HPDE6-E6E7 (cell line): ENCODE results near the gene CACNA1C.

Experiments used
- DNase-seq: peaks from one replicate; pipeline ENCODE4 v3.0.0; 2011; ENCODE audit warnings: missing footprints; ENCODE audit errors: extremely low spot score

CACNA1C gene

GRCh38 chr12:2297658-2298057 is 244.9 kb downstream of the CACNA1C start:
- no peak for DNase-seq

- DNase-seq = no peak
Measured at GRCh38 chr12:2298556-2299200, 245.9 kb downstream of the CACNA1C start.

DNA sequence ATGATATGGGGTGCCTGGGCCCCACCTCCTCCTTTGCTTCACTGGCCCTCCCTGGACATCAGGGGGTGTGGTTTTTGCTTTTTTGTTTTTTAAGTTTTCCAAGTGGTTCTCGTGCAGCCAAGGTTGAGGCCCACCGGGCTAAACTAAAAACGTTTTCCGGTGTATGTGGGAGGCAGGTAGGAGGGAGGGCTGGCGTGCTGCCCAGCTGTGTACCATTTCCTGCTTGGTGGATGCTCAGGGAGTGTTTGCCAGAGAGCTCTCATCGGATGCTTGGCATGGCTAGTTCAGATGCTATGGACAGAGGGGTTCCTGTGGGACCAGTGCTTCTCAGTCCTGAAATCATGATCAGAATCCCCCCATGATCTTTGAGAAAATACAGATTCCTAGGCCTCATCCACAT is 246.4 kb downstream of the CACNA1C start:
- DNase-seq = no peak

- DNase-seq = no peak
Measured at GRCh38 chr12:2300168-2300567, 247.4 kb downstream of the CACNA1C start.

DNA sequence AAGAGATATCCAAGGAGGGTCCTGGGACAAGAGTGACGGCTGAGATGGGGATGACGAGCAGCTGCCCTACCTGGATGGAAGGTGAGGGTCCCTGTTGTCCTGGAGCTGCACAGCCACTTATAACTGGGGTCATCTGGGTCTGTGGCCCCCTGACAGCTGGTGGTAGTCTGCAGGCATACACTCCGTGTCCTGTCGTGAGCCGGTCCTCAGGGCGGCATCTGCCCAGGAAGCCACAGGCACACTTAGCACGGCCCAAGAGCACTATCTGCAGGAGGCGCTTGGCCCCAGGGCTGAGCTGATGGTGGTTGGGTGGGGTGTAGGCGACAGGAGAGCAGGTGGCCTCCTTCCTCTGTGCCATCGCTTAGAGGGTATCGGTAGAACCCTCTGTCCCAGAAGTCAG is 248.1 kb downstream of the CACNA1C start:
- DNase-seq = no peak

DNA sequence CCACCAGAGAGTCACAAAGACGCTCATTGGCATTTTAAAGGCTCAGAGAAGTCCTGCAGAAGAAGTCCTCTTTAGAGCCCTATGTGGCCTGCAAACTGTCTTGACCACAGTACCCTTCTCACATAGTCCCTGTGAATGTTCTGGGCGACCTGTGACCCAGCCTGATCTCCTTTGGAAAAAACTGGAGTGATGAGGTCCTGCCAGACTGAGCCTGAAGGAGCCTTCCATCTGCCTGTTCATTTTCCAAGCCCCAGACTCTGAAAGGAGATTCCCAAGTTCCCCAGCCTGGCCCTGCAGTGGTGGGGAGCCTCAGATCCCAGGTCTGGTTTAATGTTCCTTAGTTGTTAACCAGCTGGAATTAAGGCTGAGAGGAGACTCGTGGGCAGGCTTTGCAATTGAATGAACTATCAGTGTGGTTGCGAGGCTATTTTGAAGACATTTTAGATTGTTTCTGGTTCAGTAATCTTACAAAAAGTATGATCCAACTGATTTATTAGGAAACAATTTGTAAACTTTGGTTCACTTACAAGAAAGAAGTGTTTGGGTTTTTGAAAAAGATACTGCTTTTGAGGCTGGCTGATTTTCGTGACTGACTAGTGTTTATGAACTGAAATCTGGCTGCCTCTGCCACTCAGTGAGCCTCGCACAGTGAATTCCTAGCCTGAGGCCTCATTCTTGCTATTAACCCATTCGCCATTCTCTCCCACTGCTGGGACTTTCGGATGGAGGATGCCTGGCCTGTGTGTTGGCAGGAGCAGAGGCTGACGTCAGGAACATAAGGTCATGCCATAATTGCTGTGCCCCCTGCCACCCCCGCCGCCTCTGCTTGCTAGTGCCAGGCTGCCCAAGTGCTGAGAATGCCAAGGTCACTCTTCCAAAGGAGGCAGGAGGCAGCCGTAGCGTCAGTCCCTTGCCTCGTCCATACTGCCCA is 249.0 kb downstream of the CACNA1C start:
- DNase-seq = no peak

GRCh38 chr12:2302711-2303580 is 250.2 kb downstream of the CACNA1C start:
- no peak for DNase-seq

DNA sequence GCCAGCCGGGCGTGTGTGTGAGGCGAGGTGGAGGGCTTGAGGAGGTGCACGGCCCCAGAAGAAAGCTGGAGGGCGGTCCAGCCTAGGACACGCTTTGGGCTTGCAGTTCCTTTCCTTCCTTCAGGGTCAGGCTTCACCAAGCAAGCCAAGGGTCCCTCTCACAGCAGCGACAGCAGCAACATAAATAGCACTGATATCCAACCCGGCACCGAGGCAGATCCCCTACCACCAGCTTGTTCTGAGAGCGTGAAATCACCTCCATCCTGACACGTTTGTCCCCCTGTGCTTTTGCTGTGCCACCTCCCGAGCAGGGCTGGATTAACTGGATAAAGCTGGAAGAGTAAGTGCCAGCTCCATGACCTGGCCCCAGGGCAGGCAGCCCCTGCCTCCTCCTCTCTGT is 251.4 kb downstream of the CACNA1C start:
- DNase-seq = no peak

- DNase-seq = no peak
Measured at GRCh38 chr12:2306012-2306411, 253.2 kb downstream of the CACNA1C start.

GRCh38 chr12:2306735-2307134 is 253.9 kb downstream of the CACNA1C start:
- no peak for DNase-seq

DNA sequence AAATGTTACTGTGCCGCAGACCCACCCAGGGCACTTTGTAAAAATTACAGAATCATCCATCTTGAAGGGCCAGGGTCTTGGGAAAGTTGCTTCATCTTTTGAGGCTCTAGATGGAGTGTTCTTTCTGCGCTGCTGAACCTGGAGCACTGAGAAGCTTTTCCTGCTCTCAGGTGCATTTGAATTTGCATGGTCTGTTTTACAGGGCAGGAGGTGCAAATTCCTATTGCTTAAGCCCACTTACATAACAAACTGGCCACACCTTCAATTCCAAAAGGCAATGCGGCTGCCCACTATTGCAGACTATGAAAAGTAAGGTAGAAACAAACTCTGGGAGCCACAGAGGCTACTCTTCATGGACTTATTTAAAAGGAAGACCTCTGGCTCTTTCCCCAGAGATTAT is 254.8 kb downstream of the CACNA1C start:
- no peak for DNase-seq

DNA sequence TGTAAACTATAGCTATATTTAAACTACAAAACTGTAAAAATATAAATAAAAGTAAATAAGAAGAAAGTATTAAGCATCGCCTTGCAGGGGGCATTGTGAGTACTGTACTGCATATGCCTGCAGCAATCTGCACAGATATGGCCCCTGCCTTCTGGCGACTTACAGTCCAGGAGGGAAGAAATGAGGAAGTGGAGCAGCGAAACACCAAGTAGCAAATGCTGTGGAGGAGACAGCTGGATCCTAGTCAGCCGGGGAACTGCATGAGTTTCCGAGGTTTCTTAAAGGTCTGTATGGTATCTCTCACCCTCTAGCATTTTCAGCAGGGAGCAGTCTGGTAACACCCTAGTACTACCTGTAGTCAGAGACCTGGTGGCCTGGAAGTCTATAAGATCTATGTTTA is 256.9 kb downstream of the CACNA1C start:
- no peak for DNase-seq

DNA sequence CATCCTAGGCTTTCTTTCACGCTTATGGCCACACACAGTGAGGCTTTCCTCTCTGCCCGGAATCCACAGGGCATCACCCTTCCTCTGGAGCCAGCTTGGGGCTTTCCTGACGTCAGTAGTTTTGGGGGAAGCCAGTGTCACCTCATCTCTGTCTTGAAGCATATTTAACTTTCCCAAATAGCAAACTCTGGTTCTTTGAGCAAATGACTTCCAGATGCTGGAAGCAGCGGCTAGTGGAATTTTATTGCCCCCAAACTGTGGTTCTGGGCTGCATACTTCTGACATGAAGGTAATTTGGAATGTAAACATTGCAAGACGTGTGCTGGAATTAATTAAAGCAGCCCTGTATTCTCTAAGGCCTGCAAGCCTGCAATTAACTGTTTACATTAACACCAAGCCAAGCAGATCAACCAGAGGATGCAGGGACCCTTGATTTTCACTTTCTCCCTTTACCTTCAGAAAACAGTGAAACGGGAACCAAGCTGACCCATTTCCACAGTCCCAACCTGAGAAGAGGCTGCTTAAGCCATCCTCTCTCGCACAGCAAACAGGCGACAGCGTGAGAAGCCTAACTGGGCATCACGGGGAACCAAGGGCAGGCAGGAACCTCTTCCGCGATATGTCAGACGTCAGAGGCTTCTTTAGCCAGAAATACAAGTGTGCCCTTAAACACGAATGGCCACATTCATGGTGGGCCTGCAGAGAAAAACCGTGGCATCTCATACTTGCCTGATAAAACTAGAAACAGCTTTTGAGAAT is 258.4 kb downstream of the CACNA1C start:
- no peak for DNase-seq

GRCh38 chr12:2312175-2312574 is 259.4 kb downstream of the CACNA1C start:
- DNase-seq = no peak

DNA sequence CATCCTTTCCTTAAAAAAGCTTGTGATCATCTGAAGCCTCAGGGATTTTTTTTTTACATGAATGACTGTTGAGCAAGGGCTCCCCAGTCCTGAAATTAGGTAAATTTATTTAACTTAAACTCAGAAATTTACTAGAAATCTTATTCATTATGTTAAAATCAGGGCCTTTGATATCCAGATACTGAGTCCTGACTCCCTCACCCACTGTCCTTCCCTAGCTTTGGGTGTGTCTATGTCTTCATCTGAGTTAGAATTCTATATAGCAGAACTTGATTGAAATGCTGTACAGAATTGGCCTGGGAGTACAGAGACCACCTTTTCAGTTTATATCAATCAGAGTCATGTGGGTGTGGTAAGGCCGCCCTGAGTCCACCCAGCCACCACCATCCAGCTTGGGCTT is 260.0 kb downstream of the CACNA1C start:
- DNase-seq = no peak

DNA sequence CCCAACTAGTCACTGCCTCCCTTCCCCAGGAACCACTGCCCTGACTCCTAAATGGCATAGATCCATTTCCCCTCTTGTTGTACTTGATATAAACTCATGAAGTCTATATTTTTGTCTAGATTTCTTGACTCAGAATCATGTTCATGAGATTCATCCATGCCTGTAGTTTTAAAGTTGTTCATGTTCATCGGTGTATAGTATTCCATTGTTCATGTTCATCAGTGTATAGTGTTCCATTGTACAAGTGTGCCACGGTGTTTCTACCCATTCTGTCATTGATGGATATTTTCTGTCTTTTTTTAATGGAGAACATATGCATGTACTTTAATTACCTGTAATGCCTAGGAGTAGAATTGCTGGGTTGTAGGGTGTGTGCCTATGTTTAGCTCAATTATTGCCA is 261.7 kb downstream of the CACNA1C start:
- DNase-seq = no peak

GRCh38 chr12:2317772-2318171 is 265.0 kb downstream of the CACNA1C start:
- DNase-seq = no peak

DNA sequence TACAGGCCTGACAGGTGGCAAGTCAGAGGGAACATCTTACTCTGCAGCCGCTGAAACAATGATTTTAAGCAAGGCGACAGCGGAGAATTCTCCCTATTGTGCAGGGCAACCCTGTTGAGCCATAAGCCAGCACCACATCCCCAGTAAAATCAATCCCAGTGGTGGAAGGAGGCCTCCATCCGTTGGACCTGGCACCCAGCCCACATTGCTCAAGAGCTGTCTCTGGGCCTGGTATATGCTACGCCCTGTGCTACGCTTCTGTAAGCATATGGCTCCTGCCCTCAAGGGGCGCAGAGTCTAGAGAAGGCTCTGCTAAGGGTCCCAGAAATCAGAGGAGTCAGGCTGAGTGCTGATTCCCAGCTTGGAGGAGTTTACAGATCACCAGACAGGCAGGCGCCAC is 265.5 kb downstream of the CACNA1C start:
- DNase-seq = no peak

- DNase-seq = no peak
Measured at GRCh38 chr12:2319136-2319535, 266.3 kb downstream of the CACNA1C start.

DNA sequence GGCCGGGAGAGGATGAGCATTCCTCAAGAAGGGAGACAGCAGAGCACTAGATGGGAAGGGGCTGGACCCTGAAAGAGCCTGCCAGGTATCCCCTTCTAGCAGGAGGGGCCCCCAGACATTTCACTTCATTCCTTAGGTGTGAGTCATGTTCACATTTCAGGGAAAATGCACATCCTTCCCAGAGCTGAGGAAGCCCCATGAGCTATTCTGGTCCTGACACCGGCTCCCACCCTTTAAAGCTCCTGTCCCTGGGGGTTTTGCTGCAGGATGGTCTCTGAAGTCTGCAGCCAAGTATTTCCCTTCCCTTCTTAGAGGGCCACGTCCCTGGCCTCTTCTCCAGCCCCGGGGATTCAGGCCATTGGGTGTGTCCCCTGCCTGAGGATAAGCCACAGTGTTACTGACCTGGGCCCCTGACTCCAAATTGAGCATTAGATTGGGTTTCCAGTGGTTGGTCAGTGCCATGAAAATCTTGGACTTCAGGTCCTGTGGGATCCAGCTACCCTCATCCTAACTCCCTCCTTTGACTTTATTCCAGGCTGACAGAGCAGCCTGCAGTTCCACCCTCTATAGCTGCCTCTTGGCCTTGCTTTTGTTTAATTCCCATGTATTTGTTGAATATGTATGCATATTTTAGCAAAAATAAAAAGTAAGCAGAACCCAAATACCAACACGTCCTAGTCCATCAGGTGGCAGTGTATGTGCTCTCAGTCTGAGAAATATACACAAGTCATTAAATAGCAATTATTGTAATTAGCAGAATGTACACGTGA is 267.1 kb downstream of the CACNA1C start:
- no peak for DNase-seq

DNA sequence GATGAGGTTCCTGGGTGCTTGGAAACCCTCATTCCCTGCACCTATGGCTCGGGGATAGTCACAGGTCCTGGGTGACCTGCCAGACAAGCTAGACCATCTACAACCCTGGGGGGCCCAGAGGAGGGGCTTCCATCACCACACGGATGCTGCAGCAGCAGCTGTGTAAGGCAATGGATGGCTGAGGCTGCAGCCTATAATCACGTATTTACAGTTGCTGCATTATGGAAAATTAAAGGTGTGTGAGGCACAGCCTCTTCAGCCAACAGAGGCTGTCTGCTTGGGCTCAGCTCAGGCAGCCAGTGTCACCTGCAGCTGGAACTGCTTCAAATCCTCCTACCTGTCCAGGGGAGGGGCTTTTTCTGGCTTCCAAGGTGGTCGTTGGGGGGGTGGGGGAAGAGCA is 268.1 kb downstream of the CACNA1C start:
- DNase-seq = no peak
